K562 (cell line): ENCODE measurements around the gene CLUH. TPM values are rescaled to one million over a fixed set of nuclear protein-coding genes. Genes with fewer than 3 reads are reported as not detected.

Source experiments
- ATF2 ChIP-seq: sonication (generic); formaldehyde crosslinking; IDR thresholded peaks from 2 replicates; pipeline ENCODE4 v1.8.1; 2022; ENCODE audit warnings: missing genetic modification reagents
- ATF4 ChIP-seq: fragments of 450-650 bp; formaldehyde crosslinking; IDR thresholded peaks from 2 replicates; pipeline ENCODE4 v1.4.0; 2022; ENCODE audit warnings: mild to moderate bottlenecking, moderate library complexity
- BRD9 ChIP-seq: fragments of 450-650 bp; IDR thresholded peaks from 2 replicates; pipeline ENCODE4 v1.6.1; 2018; ENCODE audit warnings: low read depth; ENCODE audit not compliant: partially characterized antibody
- CHCHD3 ChIP-seq: fragments of 250-450 bp; sonication (Bioruptor Pico); IDR thresholded peaks from 2 replicates; pipeline ENCODE4 v2.1.2; 2022; ENCODE audit warnings: mild to moderate bottlenecking
- CTBP1 ChIP-seq: fragments of 450-650 bp; IDR thresholded peaks from 2 replicates; pipeline ENCODE4 v1.6.1; 2016; ENCODE audit warnings: borderline replicate concordance
- E2F4 ChIP-seq: sonication (generic); formaldehyde crosslinking; IDR thresholded peaks from 2 replicates; pipeline ENCODE4 v1.8.0; 2022; ENCODE audit warnings: mild to moderate bottlenecking, low read depth, missing genetic modification reagents
- EHMT2 ChIP-seq: fragments of 450-650 bp; IDR thresholded peaks from 2 replicates; pipeline ENCODE4 v1.6.1; 2018; ENCODE audit warnings: antibody characterized with exemption
- FOXJ2 ChIP-seq: fragments of 200-800 bp; sonication (Bioruptor generic); IDR thresholded peaks from 2 replicates; pipeline ENCODE4 v1.6.1; 2016; ENCODE audit warnings: missing genetic modification characterization, missing compliant biosample characterization
- GABPB2 ChIP-seq: fragments of 250-450 bp; sonication (Bioruptor Pico); conservative IDR thresholded peaks from 2 replicates; pipeline ENCODE4 v1.5.1; 2021; ENCODE audit warnings: mild to moderate bottlenecking
- MTA1 ChIP-seq: fragments of 450-650 bp; IDR thresholded peaks from 2 replicates; pipeline ENCODE4 v1.6.1; 2017; ENCODE audit warnings: borderline replicate concordance
- MTA2 ChIP-seq: fragments of 450-650 bp; IDR thresholded peaks from 2 replicates; pipeline ENCODE4 v1.6.1; 2016; ENCODE audit warnings: low read depth
- NFE2L1 ChIP-seq: fragments of 450-650 bp; IDR thresholded peaks from 2 replicates; pipeline ENCODE4 v1.6.1; 2016; ENCODE audit warnings: missing genetic modification characterization, low read depth, mild to moderate bottlenecking, missing compliant biosample characterization, moderate library complexity, borderline replicate concordance
- NR1H2 ChIP-seq: sonication (generic); formaldehyde crosslinking; IDR thresholded peaks from 2 replicates; pipeline ENCODE4 v1.4.0; 2020; ENCODE audit warnings: mild to moderate bottlenecking, missing genetic modification reagents
- POLR3A ChIP-seq: IDR thresholded peaks from 2 replicates; pipeline ENCODE4 v1.6.1; 2011; ENCODE audit warnings: borderline replicate concordance, mild to moderate bottlenecking, moderate library complexity; ENCODE audit not compliant: insufficient read length, insufficient read depth; ENCODE audit errors: extremely low read depth
- PURB ChIP-seq: sonication (generic); formaldehyde crosslinking; IDR thresholded peaks from 2 replicates; pipeline ENCODE4 v1.9.0; 2021; ENCODE audit warnings: low read depth, mild to moderate bottlenecking, missing genetic modification reagents
- RNF219 ChIP-seq: fragments of 250-450 bp; sonication (Bioruptor Pico); IDR thresholded peaks from 2 replicates; pipeline ENCODE4 v1.5.0; 2022; ENCODE audit warnings: mild to moderate bottlenecking
- SMAD2 ChIP-seq: fragments of 150-350 bp; IDR thresholded peaks from 2 replicates; pipeline ENCODE4 v1.6.1; 2014; ENCODE audit warnings: low read depth, mild to moderate bottlenecking, low read length
- TAF1 ChIP-seq: IDR thresholded peaks from 2 replicates; pipeline ENCODE4 v1.6.1; 2011; ENCODE audit warnings: mild to moderate bottlenecking, low read length, moderate library complexity; ENCODE audit not compliant: insufficient read depth, control insufficient read depth, severe bottlenecking; ENCODE audit errors: extremely low read depth
- ZFX ChIP-seq: sonication (generic); formaldehyde crosslinking; IDR thresholded peaks from 2 replicates; pipeline ENCODE4 v1.8.0; 2022; ENCODE audit warnings: mild to moderate bottlenecking, missing genetic modification reagents, moderate library complexity
- ZNF175 ChIP-seq: fragments of 200-800 bp; sonication (Bioruptor generic); IDR thresholded peaks from 2 replicates; pipeline ENCODE4 v1.6.1; 2016; ENCODE audit warnings: low read depth, mild to moderate bottlenecking, missing genetic modification characterization, missing compliant biosample characterization
- ZNF384 ChIP-seq: IDR thresholded peaks from 2 replicates; pipeline ENCODE4 v1.6.1; 2012; ENCODE audit warnings: low read depth, low read length, improper control_type of control experiment
- ZNF561 ChIP-seq: fragments of 450-650 bp; formaldehyde crosslinking; conservative IDR thresholded peaks from 2 replicates; pipeline ENCODE4 v1.4.0; 2020; ENCODE audit warnings: mild to moderate bottlenecking, moderate library complexity
- polyA plus RNA-seq, 8 experiments: library from polyadenylated mRNA; depleted of rRNA in 4 of 8; stranded (reverse) in 5 of 8; unstranded in 3 of 8; fragments of >200 nt; fragmentation: Nextera tagmentation in 2 of 8; fragmentation: Illumina TruSeq in 1 of 8; extraction: Ambion mirVana in 2 of 8; extraction: Trizol in 1 of 8; gene quantifications; 2 replicates each; pipeline versions ENCODE4 v1.2.1 to v1.2.3, GENCODE V29; 2011 to 2014; ENCODE audit warnings: inconsistent platforms in 1 of 8, missing spikeins in 1 of 8
- total RNA-seq, 7 experiments: library from RNA; depleted of rRNA in 6 of 7; stranded (reverse); fragments of >200 nt in 6 of 7; fragmentation: Illumina TruSeq in 2 of 7; extraction: Trizol in 2 of 7; gene quantifications; 2 replicates each; pipeline versions ENCODE4 v1.2.1 to v1.2.3, GENCODE V29; 2011 to 2021; ENCODE audit warnings: low replicate concordance in 1 of 7

CLUH gene
- total and polyA plus RNA-seq, 9 of the 15 experiments (the other 6 are each of a cell fraction or from before 2014, with no cell fraction given) = 0.21 to 140 (median 33.2) TPM

GRCh38 chr17:2711608-2712299 is at the start of gene CLUH (continued):
- no peak for TF ChIP-seq ATF2 (CRISPR knock-in tag)
- TF ChIP-seq RNF219 (CRISPR knock-in tag) = no peak
- no peak for TF ChIP-seq EHMT2
- TF ChIP-seq BRD9 = no peak
- TF ChIP-seq MTA2 = no peak
- no peak for TF ChIP-seq FOXJ2
- TF ChIP-seq PURB = no peak
- TF ChIP-seq MTA1 = no peak
- TF ChIP-seq ZNF175 = 0 out of 2 replicates have a peak, but pooled peaks have one; percentile 33
- no peak for TF ChIP-seq ATF4
- TF ChIP-seq ZNF561 (CRISPR knock-in tag) = no peak
- no peak for TF ChIP-seq GABPB2 (CRISPR knock-in tag)
- TF ChIP-seq NFE2L1 (tag) = no peak
- TF ChIP-seq ZFX = peak; percentile 67
- TF ChIP-seq TAF1 = peak; percentile 48
- no peak for TF ChIP-seq POLR3A
- TF ChIP-seq ZNF384 = no peak
- 0 out of 2 replicates have a peak, but pooled peaks have one; percentile 47 for TF ChIP-seq NR1H2
- peak; percentile 75; the same call in 1 of the 2 replicates for TF ChIP-seq CTBP1
- peak; percentile 63; the same call in 1 of the 2 replicates for TF ChIP-seq E2F4 (CRISPR knock-in tag)
- no peak for TF ChIP-seq SMAD2
- no peak for TF ChIP-seq CHCHD3 (CRISPR knock-in tag)
